ENCODE results near the gene CCDC170.

Gene CCDC170

GRCh38 chr6:151658091-151658490 lies 164.3 kb downstream of the CCDC170 start:
- no peak for DNase-seq (ENCODE audit: low spot score)

GRCh38 chr6:151659212-151659611 lies 165.4 kb downstream of the CCDC170 start:
- DNase-seq (ENCODE audit: low spot score) = no peak

GRCh38 chr6:151661509-151661908 lies 167.7 kb downstream of the CCDC170 start:
- DNase-seq (ENCODE audit: low spot score) = no peak

- no peak for DNase-seq (ENCODE audit: low spot score)
Measured at GRCh38 chr6:151661928-151662327, 168.1 kb downstream of the CCDC170 start.

- no peak for DNase-seq (ENCODE audit: low spot score)
Measured at GRCh38 chr6:151663559-151663958, 169.7 kb downstream of the CCDC170 start.

- DNase-seq (ENCODE audit: low spot score) = no peak
Measured at GRCh38 chr6:151664390-151664789, 170.6 kb downstream of the CCDC170 start.

- no peak for DNase-seq (ENCODE audit: low spot score)
Measured at GRCh38 chr6:151665329-151665728, 171.5 kb downstream of the CCDC170 start.

GRCh38 chr6:151666526-151666925 lies 172.7 kb downstream of the CCDC170 start:
- no peak for DNase-seq (ENCODE audit: low spot score)

- DNase-seq (ENCODE audit: low spot score) = no peak
Measured at GRCh38 chr6:151669208-151669560, 175.4 kb downstream of the CCDC170 start.

- no peak for DNase-seq (ENCODE audit: low spot score)
Measured at GRCh38 chr6:151670116-151670515, 176.3 kb downstream of the CCDC170 start.
